GM18498 (cell line): Measurements from ENCODE around the gene CAMK1G.
A peak's percentile ranks its signal among the peaks of the same experiment; 100 is the strongest.

Source experiments
- ATAC-seq: cut with Tn5 transposase; IDR thresholded peaks from one replicate; pipeline ENCODE4 v1.9.1; 2021; ENCODE audit warnings: mild to moderate bottlenecking, moderate library complexity; ENCODE audit not compliant: unreplicated experiment

Gene CAMK1G

GRCh38 chr1:209597499-209597898 is 14.0 kb downstream of the CAMK1G start:
- ATAC-seq = no peak

- no peak for ATAC-seq
These were observed 14.7 kb downstream of the CAMK1G start for GRCh38 chr1:209598227-209598626.

GRCh38 chr1:209600541-209600940 is 17.0 kb downstream of the CAMK1G start:
- ATAC-seq = no peak

- ATAC-seq = peak; percentile 78
These were observed 18.5 kb downstream of the CAMK1G start for GRCh38 chr1:209601809-209602657.

GRCh38 chr1:209603877-209604276 is 20.4 kb downstream of the CAMK1G start:
- ATAC-seq = no peak

- peak; percentile 82 for ATAC-seq
These were observed 23.7 kb downstream of the CAMK1G start for GRCh38 chr1:209607102-209607794.

GRCh38 chr1:209607795-209608178 is 24.3 kb downstream of the CAMK1G start:
- no peak for ATAC-seq

GRCh38 chr1:209609041-209609790 is 25.7 kb downstream of the CAMK1G start:
- ATAC-seq = no peak

GRCh38 chr1:209609791-209610630 is 26.5 kb downstream of the CAMK1G start:
- ATAC-seq = no peak

GRCh38 chr1:209610631-209610905 is 27.1 kb downstream of the CAMK1G start:
- no peak for ATAC-seq

- no peak for ATAC-seq
These were observed 28.5 kb downstream of the CAMK1G start for GRCh38 chr1:209611771-209612570.

- no peak for ATAC-seq
These were observed 29.3 kb downstream of the CAMK1G start for GRCh38 chr1:209612646-209613399.

- ATAC-seq = no peak
These were observed 30.1 kb downstream of the CAMK1G start for GRCh38 chr1:209613400-209614150.

GRCh38 chr1:209614151-209614420 is 30.6 kb downstream of the CAMK1G start:
- no peak for ATAC-seq

- ATAC-seq = no peak
These were observed 31.4 kb downstream of the CAMK1G start for GRCh38 chr1:209614906-209615305.

- ATAC-seq = no peak
These were observed 33.0 kb downstream of the CAMK1G start for GRCh38 chr1:209616366-209617046.

- no peak for ATAC-seq
These were observed 33.6 kb downstream of the CAMK1G start for GRCh38 chr1:209617047-209617673.

- no peak for ATAC-seq
These were observed 34.2 kb downstream of the CAMK1G start for GRCh38 chr1:209617755-209618154.
